ENCODE data around the gene PPP2R5C.
A peak's percentile ranks its signal among the peaks of the same experiment; 100 is the strongest.
"Not testable (repeated sequence)": the region's sequence is repeated elsewhere in the genome, so short reads cannot be mapped to it uniquely, and the experiment has no call there.

The PPP2R5C gene

GRCh38 chr14:101774006-101774795 lies 12.7 kb downstream of the PPP2R5C start:
- intact Hi-C loops (cut with DNase I): loop anchor here (10.0 kb wide), 1 partner anchor 71 kb away; no protein-coding TSS in a partner anchor
- peak in 3 of 10 donors; percentile 46 to 88 (median 50) for DNase-seq

DNA sequence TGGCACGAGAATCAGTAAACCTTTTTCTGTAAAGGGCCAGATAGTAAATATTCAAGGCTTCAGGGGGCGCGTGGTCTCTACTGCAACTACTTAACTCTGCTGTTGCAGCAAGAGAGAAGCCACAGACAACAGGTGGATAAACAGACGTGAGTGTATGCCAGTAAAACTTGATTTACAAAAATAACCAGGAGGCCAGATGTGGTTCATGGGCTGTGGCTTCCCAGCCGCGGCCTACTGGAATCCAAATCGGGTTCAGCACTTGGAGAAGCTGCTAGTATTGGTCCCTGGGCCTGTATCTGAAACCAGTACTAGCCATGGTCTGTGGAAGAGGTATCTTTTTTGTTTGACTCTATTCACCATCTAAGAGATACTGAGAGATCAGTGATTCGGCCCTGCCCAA lies 13.3 kb downstream of the PPP2R5C start:
- intact Hi-C loops (cut with DNase I): loop anchor here (10.0 kb wide), 1 partner anchor 70 kb away; no protein-coding TSS in a partner anchor

GRCh38 chr14:101775826-101776225 lies 14.3 kb downstream of the PPP2R5C start:
- DNase-seq: no peak
- intact Hi-C loops (cut with DNase I): loop anchor here (10.0 kb wide), 1 partner anchor 69 kb away; no protein-coding TSS in a partner anchor

More for the DNA sequence above, 13.3 kb downstream of the PPP2R5C start:
- DNase-seq: no peak

- intact Hi-C loops (cut with DNase I): loop anchor here (10.0 kb wide), 1 partner anchor 68 kb away; no protein-coding TSS in a partner anchor
- DNase-seq: no peak
These were observed 14.8 kb downstream of the PPP2R5C start for GRCh38 chr14:101776344-101776743.

GRCh38 chr14:101780390-101780789 lies 18.9 kb downstream of the PPP2R5C start:
- DNase-seq: no peak
- intact Hi-C loops (cut with DNase I): no loop called here

- intact Hi-C loops (cut with DNase I): no loop called here
- DNase-seq: peak in 2 of 10 donors; percentile 77 to 84
These were observed 19.4 kb downstream of the PPP2R5C start for GRCh38 chr14:101780887-101781239.

- intact Hi-C loops (cut with DNase I): no loop called here
- peak in 1 of 10 donors; percentile 86 for DNase-seq
These were observed 19.9 kb downstream of the PPP2R5C start for GRCh38 chr14:101781240-101782061.

- intact Hi-C loops (cut with DNase I): no loop called here
- no peak for DNase-seq
These were observed 21.9 kb downstream of the PPP2R5C start for GRCh38 chr14:101783260-101784016.

GRCh38 chr14:101784631-101785030 lies 23.1 kb downstream of the PPP2R5C start:
- no peak for DNase-seq
- intact Hi-C loops (cut with DNase I): no loop called here

GRCh38 chr14:101788016-101788635 lies 26.6 kb downstream of the PPP2R5C start:
- intact Hi-C loops (cut with DNase I): no loop called here
- DNase-seq: peak in 4 of 10 donors; percentile 54 to 91 (median 81)

GRCh38 chr14:101789222-101789621 lies 27.7 kb downstream of the PPP2R5C start:
- intact Hi-C loops (cut with DNase I): no loop called here
- DNase-seq: peak in 1 of 10 donors; percentile 81

GRCh38 chr14:101790232-101790631 lies 28.7 kb downstream of the PPP2R5C start:
- intact Hi-C loops (cut with DNase I): no loop called here

GRCh38 chr14:101791919-101792572 lies 30.5 kb downstream of the PPP2R5C start:
- intact Hi-C loops (cut with DNase I): no loop called here
- DNase-seq: no peak

More at GRCh38 chr14:101790232-101790631, 28.7 kb downstream of the PPP2R5C start:
- no peak for DNase-seq

DNA sequence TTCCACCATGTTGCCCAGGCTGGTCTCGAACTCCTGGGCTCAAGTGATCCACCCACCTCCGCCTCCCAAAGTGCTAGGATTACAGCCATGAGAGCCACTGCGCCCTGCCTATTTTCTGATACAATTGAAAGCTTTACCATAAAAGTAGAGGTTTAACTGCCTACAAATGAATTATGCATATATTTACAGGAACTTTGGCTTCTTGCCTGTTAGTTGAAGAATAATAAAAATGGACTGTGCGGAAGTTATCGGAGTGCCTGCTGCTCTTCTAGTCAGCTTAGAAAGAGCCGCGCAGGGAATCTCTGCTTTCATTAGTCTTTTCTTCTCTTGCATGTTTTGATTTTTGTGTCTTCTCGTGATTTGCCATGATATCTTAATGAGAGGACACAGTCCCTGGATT lies 34.5 kb downstream of the PPP2R5C start:
- DNase-seq: no peak
- intact Hi-C loops (cut with DNase I): no loop called here

DNA sequence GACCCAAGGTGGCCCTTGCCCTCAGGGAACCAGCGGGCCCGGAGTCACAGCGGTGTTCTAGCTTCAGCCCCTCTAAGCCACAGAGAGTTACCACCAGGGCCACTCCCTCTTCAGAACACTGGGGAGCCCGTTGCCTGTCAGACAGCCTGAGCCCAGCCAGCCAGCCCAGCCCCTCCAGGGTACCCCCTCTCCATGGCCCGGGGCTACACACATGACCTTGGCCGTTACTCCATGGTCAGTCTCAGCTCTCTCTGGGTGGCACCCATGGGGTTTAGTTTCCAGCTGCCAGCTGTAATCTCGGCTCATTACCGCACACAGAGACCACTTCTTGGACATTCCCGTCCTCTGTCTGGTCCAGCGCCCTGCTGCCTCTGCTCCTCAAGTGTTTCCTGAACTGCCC lies 35.0 kb downstream of the PPP2R5C start:
- DNase-seq: no peak
- intact Hi-C loops (cut with DNase I): no loop called here

GRCh38 chr14:101797856-101798255 lies 36.3 kb downstream of the PPP2R5C start:
- DNase-seq: no peak
- intact Hi-C loops (cut with DNase I): no loop called here

DNA sequence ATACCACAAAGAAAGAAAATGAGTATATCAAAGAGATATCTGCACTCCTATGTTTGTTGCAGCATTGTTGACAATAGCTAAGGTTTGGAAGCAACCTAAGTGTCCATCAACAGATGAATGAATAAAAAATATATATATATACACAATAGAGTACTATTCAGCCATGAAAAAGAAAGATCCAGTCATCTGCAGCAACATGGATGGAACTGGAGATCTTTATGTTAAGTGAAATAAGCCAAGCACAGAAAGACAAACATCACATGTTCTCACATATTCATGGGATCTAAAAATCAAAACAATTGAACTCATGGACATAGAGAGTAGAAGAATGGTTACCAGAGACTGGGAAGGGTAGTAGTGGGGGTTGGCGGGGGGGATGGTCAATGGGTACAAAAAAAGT lies 42.9 kb downstream of the PPP2R5C start:
- DNase-seq; intact Hi-C loops (cut with DNase I): not testable (repeated sequence)

- DNase-seq; intact Hi-C loops (cut with DNase I): not testable (repeated sequence)
These were observed 44.7 kb downstream of the PPP2R5C start for GRCh38 chr14:101806252-101806651.

DNA sequence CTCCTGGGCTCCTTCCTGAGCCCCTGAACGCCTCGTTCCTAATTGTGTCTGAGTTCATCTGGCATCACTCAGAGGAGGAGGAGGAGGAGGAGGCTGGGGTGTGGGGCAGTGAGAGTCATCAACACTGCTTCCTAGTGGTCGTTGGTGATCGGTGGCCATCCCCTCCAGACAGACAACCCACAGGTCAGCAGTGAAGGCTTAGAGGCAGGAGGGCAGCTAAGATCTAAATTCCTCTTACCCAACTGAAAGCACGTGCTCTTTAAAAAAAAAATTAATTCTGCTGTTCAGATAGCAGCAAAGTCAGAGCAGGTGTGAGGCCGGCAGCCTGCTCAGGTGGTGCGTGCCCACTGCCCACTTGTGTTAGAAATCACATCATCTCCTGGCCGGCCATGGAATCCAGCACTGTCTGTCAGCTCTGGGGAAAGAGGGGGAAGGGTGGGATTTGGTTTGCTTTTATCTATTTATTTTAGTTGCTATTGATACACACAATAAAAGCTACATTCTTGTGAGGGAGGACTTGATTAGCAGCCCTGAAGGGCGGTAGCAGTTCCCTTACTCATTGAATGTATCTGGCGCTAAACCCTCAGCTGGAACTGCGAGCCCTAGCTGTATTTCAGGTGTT lies 46.6 kb downstream of the PPP2R5C start:
- intact Hi-C loops (cut with DNase I): no loop called here
- DNase-seq: peak in 1 of 10 donors; percentile 82

Data from posterior cingulate gyrus (tissue), 11 donors.